SU-DHL-6 (cell line): ENCODE results near the gene FAM120A.

ENCODE experiments used
- H2AFZ ChIP-seq: fragments of 200-600 bp; sonication (generic); 2 replicates; pipeline ENCODE4 v1.6.1; 2014; ENCODE audit warnings: low read depth, mild to moderate bottlenecking, moderate library complexity, mixed read lengths, antibody characterized with exemption, low read length; ENCODE audit not compliant: severe bottlenecking
- H3F3A ChIP-seq: fragments of 200-600 bp; shearing (Covaris generic); 2 replicates; pipeline ENCODE4 v1.6.0; 2016; ENCODE audit warnings: antibody characterized with exemption, mild to moderate bottlenecking; ENCODE audit not compliant: insufficient read depth
- H3K27ac ChIP-seq: fragments of 200-600 bp; sonication (generic); 2 replicates; pipeline ENCODE4 v1.5.1; 2016; ENCODE audit warnings: low read depth, mild to moderate bottlenecking, low read length, moderate library complexity, mixed read lengths
- H3K27me3 ChIP-seq: fragments of 200-600 bp; sonication (generic), shearing (Covaris generic); 2 replicates; pipeline ENCODE4 v1.6.0; 2014; ENCODE audit warnings: mild to moderate bottlenecking, low read length
- H3K36me3 ChIP-seq: fragments of 200-600 bp; sonication (generic); 2 replicates; pipeline ENCODE4 v1.6.1; 2014; ENCODE audit warnings: mild to moderate bottlenecking, low read length, mixed read lengths
- H3K4me2 ChIP-seq: fragments of 300-600, 200-600 bp; shearing (Covaris generic), sonication (generic); 2 replicates; pipeline ENCODE4 v1.6.0; 2014; ENCODE audit warnings: low read length, low read depth, mild to moderate bottlenecking; ENCODE audit not compliant: poor library complexity, severe bottlenecking
- H3K4me3 ChIP-seq: fragments of 200-600 bp; sonication (generic); 2 replicates; pipeline ENCODE4 v1.5.1; 2014; ENCODE audit warnings: antibody characterized with exemption, low read length, mild to moderate bottlenecking, mixed read lengths; ENCODE audit not compliant: insufficient read depth, poor library complexity, severe bottlenecking
- H3K79me2 ChIP-seq: fragments of 200-600 bp; sonication (generic); 2 replicates; pipeline ENCODE4 v1.6.1; 2014; ENCODE audit warnings: mild to moderate bottlenecking, low read length, moderate library complexity; ENCODE audit not compliant: insufficient read depth
- H3K9ac ChIP-seq: fragments of 200-600 bp; sonication (generic); 2 replicates; pipeline ENCODE4 v1.7.0; 2014; ENCODE audit warnings: mild to moderate bottlenecking, low read length
- H3K9me2 ChIP-seq: fragments of 200-600 bp; sonication (generic); replicated peaks from 2 replicates; pipeline ENCODE4 v1.6.1; 2014; ENCODE audit warnings: low read length; ENCODE audit not compliant: insufficient read depth
- H3K9me3 ChIP-seq: fragments of 200-600 bp; sonication (generic); 2 replicates; pipeline ENCODE4 v1.6.1; 2014; ENCODE audit warnings: low read length, mixed read lengths; ENCODE audit not compliant: insufficient read depth
- H4K20me1 ChIP-seq: fragments of 200-600 bp; sonication (generic); 2 replicates; pipeline ENCODE4 v1.6.1; 2014; ENCODE audit warnings: low read depth, mild to moderate bottlenecking, antibody characterized with exemption, low read length, moderate library complexity, mixed read lengths
- EZH2phosphoT487 ChIP-seq: fragments of 200-600 bp; sonication (generic), shearing (Covaris generic); conservative IDR thresholded peaks from 2 replicates; pipeline ENCODE4 v1.6.1; 2018; ENCODE audit warnings: mild to moderate bottlenecking, antibody characterized with exemption, low read length, moderate library complexity, mixed read lengths
- TF ChIP-seq, protein P1 (sequence below): fragments of 200-600 bp; sonication (generic); IDR thresholded peaks from one replicate; pipeline ENCODE4 v1.5.1; 2017; ENCODE audit warnings: antibody characterized with exemption, mild to moderate bottlenecking, low read length, moderate library complexity; ENCODE audit not compliant: insufficient read depth, poor library complexity, severe bottlenecking

Gene FAM120A

DNA sequence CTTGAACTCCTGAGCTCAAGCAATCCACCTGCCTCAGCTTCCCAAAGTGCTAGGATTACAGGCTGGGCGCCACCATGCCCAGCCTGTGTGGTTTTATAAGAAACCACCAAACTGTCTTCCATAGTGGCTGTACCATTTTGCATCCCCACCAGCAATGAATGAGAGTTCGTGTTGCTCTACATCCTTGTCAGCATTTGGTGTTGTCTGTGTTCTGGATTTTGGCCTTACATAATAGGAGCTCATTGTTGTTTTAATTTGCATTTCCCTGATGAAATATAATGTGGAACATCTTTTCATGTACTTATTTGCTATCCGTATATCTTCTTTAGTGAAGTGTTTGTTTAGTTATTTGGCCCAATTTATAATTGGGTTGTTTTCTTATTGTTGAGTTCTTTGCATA, 154.7 kb downstream of the FAM120A start:
- H3K9me3 ChIP-seq, result no peaks in the 10 kb centered on the region
- H3K36me3 ChIP-seq, result no peaks in the 10 kb centered on the region
- no peaks in the 10 kb centered on the region for H3K9me2 ChIP-seq
- no peaks in the 10 kb centered on the region for H3K79me2 ChIP-seq
- no peaks in the 10 kb centered on the region for H4K20me1 ChIP-seq
- TF ChIP-seq, protein P1, sequence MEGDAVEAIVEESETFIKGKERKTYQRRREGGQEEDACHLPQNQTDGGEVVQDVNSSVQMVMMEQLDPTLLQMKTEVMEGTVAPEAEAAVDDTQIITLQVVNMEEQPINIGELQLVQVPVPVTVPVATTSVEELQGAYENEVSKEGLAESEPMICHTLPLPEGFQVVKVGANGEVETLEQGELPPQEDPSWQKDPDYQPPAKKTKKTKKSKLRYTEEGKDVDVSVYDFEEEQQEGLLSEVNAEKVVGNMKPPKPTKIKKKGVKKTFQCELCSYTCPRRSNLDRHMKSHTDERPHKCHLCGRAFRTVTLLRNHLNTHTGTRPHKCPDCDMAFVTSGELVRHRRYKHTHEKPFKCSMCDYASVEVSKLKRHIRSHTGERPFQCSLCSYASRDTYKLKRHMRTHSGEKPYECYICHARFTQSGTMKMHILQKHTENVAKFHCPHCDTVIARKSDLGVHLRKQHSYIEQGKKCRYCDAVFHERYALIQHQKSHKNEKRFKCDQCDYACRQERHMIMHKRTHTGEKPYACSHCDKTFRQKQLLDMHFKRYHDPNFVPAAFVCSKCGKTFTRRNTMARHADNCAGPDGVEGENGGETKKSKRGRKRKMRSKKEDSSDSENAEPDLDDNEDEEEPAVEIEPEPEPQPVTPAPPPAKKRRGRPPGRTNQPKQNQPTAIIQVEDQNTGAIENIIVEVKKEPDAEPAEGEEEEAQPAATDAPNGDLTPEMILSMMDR, result no peak
- no peak for TF ChIP-seq EZH2phosphoT487
- no peak overlapping the region for H3K27ac ChIP-seq
- no peak overlapping the region for H3K4me3 ChIP-seq
- no peaks in the 10 kb centered on the region for H3F3A ChIP-seq
- no peaks in the 10 kb centered on the region for H3K27me3 ChIP-seq
- no peak overlapping the region for H2AFZ ChIP-seq
- H3K4me2 ChIP-seq, result no peak overlapping the region
- H3K9ac ChIP-seq, result no peak overlapping the region

DNA sequence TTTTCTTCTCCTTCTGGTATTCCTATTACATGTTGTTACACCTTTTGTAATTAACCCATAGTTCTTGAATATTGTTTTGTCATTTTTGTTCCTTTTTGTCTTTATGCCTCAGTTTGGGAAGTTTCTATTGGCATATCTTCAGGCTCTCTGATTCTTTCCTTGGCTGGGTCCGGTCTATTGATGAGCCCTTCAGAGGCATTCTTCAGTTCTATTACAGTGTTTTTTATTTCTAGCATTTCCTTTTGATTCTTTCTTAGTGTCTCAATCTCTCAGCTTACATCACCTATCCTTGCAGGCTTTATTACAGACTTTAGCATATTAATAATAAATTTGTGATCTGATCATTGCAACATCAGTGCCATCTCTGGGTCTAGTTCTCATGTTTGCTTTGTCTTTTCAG, 158.7 kb downstream of the FAM120A start:
- H3K9me3 ChIP-seq, result no peaks in the 10 kb centered on the region
- no peak overlapping the region for H2AFZ ChIP-seq
- no peaks in the 10 kb centered on the region for H3K27me3 ChIP-seq
- H3K36me3 ChIP-seq, result no peaks in the 10 kb centered on the region
- no peak overlapping the region for H3K27ac ChIP-seq
- no peaks in the 10 kb centered on the region for H3K79me2 ChIP-seq
- no peak overlapping the region for H3K4me3 ChIP-seq
- H3K9ac ChIP-seq, result no peak overlapping the region
- no peaks in the 10 kb centered on the region for H3K9me2 ChIP-seq
- no peaks in the 10 kb centered on the region for H3F3A ChIP-seq
- TF ChIP-seq EZH2phosphoT487, result no peak
- TF ChIP-seq, protein P1, result no peak
- H3K4me2 ChIP-seq, result no peak overlapping the region
- H4K20me1 ChIP-seq, result no peaks in the 10 kb centered on the region

DNA sequence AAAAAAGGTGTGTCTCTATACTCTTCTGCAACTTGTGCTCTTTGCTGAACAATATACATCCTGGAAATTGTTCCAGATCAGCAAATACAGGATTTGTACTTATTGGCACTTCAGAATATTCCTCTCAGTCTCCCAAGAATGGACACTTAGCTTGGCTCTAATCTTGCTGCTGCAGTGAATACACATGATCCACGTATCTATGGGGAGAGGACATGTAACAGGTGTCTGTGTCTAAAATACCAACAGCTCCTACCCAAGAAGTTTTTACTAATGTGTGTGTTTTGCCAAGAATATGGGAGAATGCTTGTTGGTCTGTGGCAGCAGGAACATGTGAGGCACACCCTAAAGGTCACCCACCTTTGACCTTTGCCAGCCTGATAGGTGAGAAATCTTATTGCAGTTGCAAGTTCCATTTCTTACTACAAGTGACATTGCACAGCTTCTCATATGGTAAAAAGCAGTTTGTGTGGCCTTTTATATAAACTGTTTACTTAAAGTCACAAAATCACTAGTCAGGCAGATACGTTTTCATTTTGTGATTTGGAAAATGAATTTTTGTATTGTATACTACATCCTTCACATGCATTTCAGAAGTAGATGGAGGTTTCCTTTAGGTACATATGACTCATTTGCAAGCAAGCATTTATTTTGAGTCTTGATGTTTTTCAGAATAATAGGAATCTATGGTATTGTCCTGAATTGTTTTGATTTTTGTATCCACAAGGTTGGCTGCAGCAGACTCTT, 160.7 kb downstream of the FAM120A start:
- H3K9me2 ChIP-seq, result no peaks in the 10 kb centered on the region
- H3K4me3 ChIP-seq, result no peak overlapping the region
- H3K9me3 ChIP-seq, result no peaks in the 10 kb centered on the region
- no peak overlapping the region for H3K27ac ChIP-seq
- H3K27me3 ChIP-seq, result no peaks in the 10 kb centered on the region
- no peaks in the 10 kb centered on the region for H3F3A ChIP-seq
- no peak overlapping the region for H3K4me2 ChIP-seq
- H3K36me3 ChIP-seq, result no peaks in the 10 kb centered on the region
- H2AFZ ChIP-seq, result no peak overlapping the region
- no peak overlapping the region for H3K9ac ChIP-seq
- H3K79me2 ChIP-seq, result no peaks in the 10 kb centered on the region
- H4K20me1 ChIP-seq, result no peaks in the 10 kb centered on the region
- no peak for TF ChIP-seq EZH2phosphoT487
- TF ChIP-seq, protein P1, result no peak
